ENCODE data around the gene CCDC6.

GRCh38 chr10:59880019-59880717, 26.2 kb downstream of the CCDC6 start:
- TF ChIP-seq CTCF (IDR thresholded peaks at IDR 0.05; ENCODE audit: low read depth, low read length) (no peak), POLR2A (IDR thresholded peaks at IDR 0.05; ENCODE audit: extremely low read depth, insufficient read length) (no peak), MYC (IDR thresholded peaks at IDR 0.05; ENCODE audit: low read depth, low read length) (no peak), MAX (IDR thresholded peaks at IDR 0.05; ENCODE audit: low read depth, low read length) (no peak)
